Measurements from ENCODE around the gene OR6K3.

- no peak for TF ChIP-seq CTCF (IDR thresholded peaks at IDR 0.05; ENCODE audit: low read depth, low read length)
- TF ChIP-seq EZH2phosphoT487 (IDR thresholded peaks at IDR 0.05; ENCODE audit: low read depth) = no peak
These were observed at the start of gene OR6K3 for GRCh38 chr1:158720620-158721019.
